ENCODE measurements around the gene SAP30L.
A peak's percentile ranks its signal among the peaks of the same experiment; 100 is the strongest.

Gene SAP30L

GRCh38 chr5:154437281-154437965 is 8.4 kb upstream of the SAP30L start:
- H3K9me3 ChIP-seq (ENCODE audit: control insufficient read depth, low read length): no peaks in the 10 kb centered on the region
- no peaks in the 10 kb centered on the region for H3K27me3 ChIP-seq (replicated peaks; ENCODE audit: control insufficient read depth, insufficient read depth, low read length, poor library complexity, severe bottlenecking)
- H3K4me1 ChIP-seq (ENCODE audit: control insufficient read depth, insufficient read depth, low read length, poor library complexity, severe bottlenecking): peaks cover 3% of the 10 kb centered on the region
- no peak overlapping the region for H3K4me3 ChIP-seq (ENCODE audit: insufficient read depth, low read depth, low read length, poor library complexity, severe bottlenecking)
- H3K36me3 ChIP-seq (ENCODE audit: control insufficient read depth, insufficient read depth, low read length): peaks cover 33% of the 10 kb centered on the region
- no peak overlapping the region for H3K27ac ChIP-seq (ENCODE audit: insufficient read depth, low read length, poor library complexity, severe bottlenecking)
- DNase-seq: no peak

DNA sequence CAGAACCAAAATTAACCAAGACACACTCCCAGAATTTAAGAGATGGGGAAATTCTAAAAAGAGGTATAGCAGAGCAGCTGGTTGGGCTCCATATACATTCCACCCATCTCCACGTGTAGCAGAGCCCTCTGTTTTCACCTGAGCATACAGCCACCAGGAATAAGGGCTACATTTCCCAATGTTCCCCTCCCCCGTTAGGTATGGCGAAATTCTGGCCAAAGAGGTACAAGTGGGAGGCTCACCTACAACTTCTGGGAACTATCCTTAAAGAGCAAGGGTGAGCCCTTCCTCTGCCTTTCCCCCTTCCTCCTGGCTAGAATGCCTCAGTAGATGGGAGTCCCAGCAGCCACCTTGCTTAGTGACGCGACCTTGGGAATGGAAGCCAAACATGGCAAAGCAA is 5.3 kb upstream of the SAP30L start:
- peaks cover 3% of the 10 kb centered on the region for H3K4me1 ChIP-seq (ENCODE audit: control insufficient read depth, insufficient read depth, low read length, poor library complexity, severe bottlenecking)
- H3K27me3 ChIP-seq (replicated peaks; ENCODE audit: control insufficient read depth, insufficient read depth, low read length, poor library complexity, severe bottlenecking): no peaks in the 10 kb centered on the region
- H3K36me3 ChIP-seq (ENCODE audit: control insufficient read depth, insufficient read depth, low read length): peaks cover 33% of the 10 kb centered on the region
- H3K27ac ChIP-seq (ENCODE audit: insufficient read depth, low read length, poor library complexity, severe bottlenecking): no peak overlapping the region
- no peak for DNase-seq
- H3K4me3 ChIP-seq (ENCODE audit: insufficient read depth, low read depth, low read length, poor library complexity, severe bottlenecking): no peak overlapping the region
- H3K9me3 ChIP-seq (ENCODE audit: control insufficient read depth, low read length): no peaks in the 10 kb centered on the region

DNA sequence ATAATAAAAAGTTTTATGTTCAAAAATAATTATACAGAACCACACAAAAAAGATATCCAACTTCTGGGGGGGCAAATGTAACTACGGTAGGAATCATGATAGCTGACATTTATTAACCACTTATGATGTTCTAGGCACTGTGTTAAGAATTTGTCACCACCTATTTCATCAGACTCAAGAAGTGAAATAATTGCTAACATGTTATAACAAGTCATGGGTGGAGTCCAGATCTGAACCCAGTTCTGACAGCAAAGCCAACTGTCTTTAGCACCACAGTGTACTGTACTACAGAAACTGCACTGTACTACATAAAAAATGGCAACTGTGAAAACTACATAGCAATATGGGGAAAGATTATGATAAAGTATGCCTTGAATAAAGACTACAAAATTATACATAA is 3.0 kb upstream of the SAP30L start:
- Histone ChIP-seq H3K36me3 (ENCODE audit: control insufficient read depth, insufficient read depth, low read length) (peaks cover 21% of the 10 kb centered on the region), H3K4me3 (ENCODE audit: insufficient read depth, low read depth, low read length, poor library complexity, severe bottlenecking) (no peak overlapping the region), H3K4me1 (ENCODE audit: control insufficient read depth, insufficient read depth, low read length, poor library complexity, severe bottlenecking) (peaks cover 5% of the 10 kb centered on the region), H3K9me3 (ENCODE audit: control insufficient read depth, low read length) (no peaks in the 10 kb centered on the region), H3K27ac (ENCODE audit: insufficient read depth, low read length, poor library complexity, severe bottlenecking) (no peak overlapping the region), H3K27me3 (replicated peaks; ENCODE audit: control insufficient read depth, insufficient read depth, low read length, poor library complexity, severe bottlenecking) (no peaks in the 10 kb centered on the region)
- DNase-seq: no peak

DNA sequence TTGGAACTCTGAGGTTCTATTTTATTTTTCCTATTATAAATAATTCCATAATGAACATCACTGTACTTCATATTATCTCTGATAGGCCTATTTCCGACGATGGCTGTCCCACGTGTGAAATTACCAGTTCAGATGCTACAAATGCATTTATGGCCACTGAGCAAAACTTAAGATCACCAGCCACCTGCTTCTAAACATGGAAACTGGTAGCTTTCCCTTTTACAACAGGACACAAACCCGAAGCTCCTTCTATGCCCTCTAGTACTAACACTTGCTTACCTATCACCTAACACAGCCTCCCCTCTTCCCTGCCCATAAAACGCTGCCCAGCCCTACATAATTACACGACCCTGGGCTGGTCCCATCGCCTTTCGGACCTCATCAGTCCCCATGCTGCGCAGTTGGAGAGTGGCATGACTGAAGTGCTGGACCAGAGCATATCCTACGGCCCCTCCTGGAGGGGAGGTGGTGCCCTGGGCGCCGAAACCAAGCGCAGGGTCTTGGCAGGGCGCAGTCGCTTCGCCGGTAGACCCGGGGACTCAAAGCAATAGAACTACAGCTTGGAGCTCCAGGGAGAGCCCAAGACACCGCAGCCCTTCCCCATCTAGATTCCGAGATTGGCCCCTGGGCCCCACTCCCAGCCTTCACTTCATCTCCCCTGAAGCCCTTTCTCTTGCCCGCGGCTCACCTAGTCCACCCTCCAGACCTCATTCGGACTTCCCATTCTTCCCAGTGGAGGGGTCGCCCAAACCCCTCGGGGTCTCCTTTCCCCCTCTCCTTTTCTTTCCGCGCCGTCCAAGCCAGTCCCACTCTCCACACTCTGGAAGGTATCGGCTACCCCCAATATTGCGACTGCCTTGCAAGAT is 1.0 kb upstream of the SAP30L start:
- peak overlapping the region; percentile 89 for H3K4me3 ChIP-seq (ENCODE audit: insufficient read depth, low read depth, low read length, poor library complexity, severe bottlenecking)
- DNase-seq: no peak
- H3K27ac ChIP-seq (ENCODE audit: insufficient read depth, low read length, poor library complexity, severe bottlenecking): peak overlapping the region; percentile 64

GRCh38 chr5:154446195-154447088 is 645 bp downstream of the SAP30L start:
- Histone ChIP-seq H3K27me3 (replicated peaks; ENCODE audit: control insufficient read depth, insufficient read depth, low read length, poor library complexity, severe bottlenecking) (no peaks in the 10 kb centered on the region), H3K36me3 (ENCODE audit: control insufficient read depth, insufficient read depth, low read length) (peaks cover 5% of the 10 kb centered on the region)

More for the DNA sequence above, 1.0 kb upstream of the SAP30L start:
- Histone ChIP-seq H3K27me3 (replicated peaks; ENCODE audit: control insufficient read depth, insufficient read depth, low read length, poor library complexity, severe bottlenecking) (no peaks in the 10 kb centered on the region), H3K9me3 (ENCODE audit: control insufficient read depth, low read length) (no peaks in the 10 kb centered on the region), H3K4me1 (ENCODE audit: control insufficient read depth, insufficient read depth, low read length, poor library complexity, severe bottlenecking) (peaks cover 14% of the 10 kb centered on the region), H3K36me3 (ENCODE audit: control insufficient read depth, insufficient read depth, low read length) (peaks cover 9% of the 10 kb centered on the region)

DNA sequence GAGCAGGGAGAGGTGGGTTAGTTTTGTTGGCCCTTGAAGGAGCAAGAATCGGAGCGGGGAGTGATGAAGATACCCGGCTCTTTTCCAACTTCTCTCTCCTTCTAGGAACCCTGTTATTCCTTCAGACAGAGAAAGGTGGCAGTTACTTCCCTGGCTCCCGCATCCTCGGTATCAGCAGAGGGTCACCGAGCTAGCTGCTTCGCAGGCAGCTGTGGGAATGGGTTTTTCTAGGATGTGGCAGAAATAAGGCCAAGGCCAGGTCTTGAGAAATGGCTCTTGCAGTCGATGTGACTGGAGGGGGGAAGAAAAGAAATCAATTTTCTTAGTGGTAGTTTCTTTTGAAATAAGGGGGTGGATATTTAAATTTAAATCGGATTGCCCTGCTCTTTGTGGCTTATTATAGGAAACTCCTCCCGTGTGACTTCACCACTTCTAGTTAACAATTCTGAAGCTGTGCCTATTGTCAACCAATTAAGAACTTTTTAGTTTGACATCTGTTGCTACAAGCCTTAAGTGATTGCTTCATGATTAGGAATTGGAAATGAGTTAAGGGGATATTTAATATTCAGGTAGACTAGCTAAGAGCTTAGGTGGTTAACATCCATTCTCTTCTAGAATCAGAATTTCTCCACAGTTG is 1.4 kb downstream of the SAP30L start:
- DNase-seq: no peak
- Histone ChIP-seq H3K4me1 (ENCODE audit: control insufficient read depth, insufficient read depth, low read length, poor library complexity, severe bottlenecking) (peaks cover 14% of the 10 kb centered on the region), H3K27ac (ENCODE audit: insufficient read depth, low read length, poor library complexity, severe bottlenecking) (peak overlapping the region; percentile 64)

More at GRCh38 chr5:154446195-154447088, 645 bp downstream of the SAP30L start:
- peak; percentile 11 to 20 (median 13) for DNase-seq
- peaks cover 14% of the 10 kb centered on the region for H3K4me1 ChIP-seq (ENCODE audit: control insufficient read depth, insufficient read depth, low read length, poor library complexity, severe bottlenecking)
- H3K9me3 ChIP-seq (ENCODE audit: control insufficient read depth, low read length): no peaks in the 10 kb centered on the region
- H3K27ac ChIP-seq (ENCODE audit: insufficient read depth, low read length, poor library complexity, severe bottlenecking): peak overlapping the region; percentile 64
- H3K4me3 ChIP-seq (ENCODE audit: insufficient read depth, low read depth, low read length, poor library complexity, severe bottlenecking): peak overlapping the region; percentile 89

DNA sequence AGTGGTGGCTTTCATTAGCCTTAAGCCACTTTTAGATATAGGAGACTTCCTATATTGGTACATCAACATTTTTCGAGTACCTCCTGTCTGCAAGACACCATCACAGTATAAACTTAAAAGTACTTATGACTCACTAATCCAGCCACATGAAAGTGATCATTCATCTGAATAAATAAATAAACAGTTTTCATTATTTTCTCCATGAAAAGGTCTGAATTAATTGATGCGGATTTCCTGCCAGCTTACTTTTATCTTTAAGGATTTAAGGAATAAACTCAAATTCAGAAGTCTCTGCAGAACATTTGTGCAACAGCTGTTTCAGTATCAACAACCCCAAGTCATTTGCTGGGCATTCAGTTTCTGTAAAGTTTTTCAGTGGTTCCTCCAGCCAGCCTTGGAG is 4.0 kb downstream of the SAP30L start:
- no peak for DNase-seq
- Histone ChIP-seq H3K27me3 (replicated peaks; ENCODE audit: control insufficient read depth, insufficient read depth, low read length, poor library complexity, severe bottlenecking) (no peaks in the 10 kb centered on the region), H3K4me1 (ENCODE audit: control insufficient read depth, insufficient read depth, low read length, poor library complexity, severe bottlenecking) (peaks cover 14% of the 10 kb centered on the region), H3K36me3 (ENCODE audit: control insufficient read depth, insufficient read depth, low read length) (peaks cover 31% of the 10 kb centered on the region), H3K9me3 (ENCODE audit: control insufficient read depth, low read length) (no peaks in the 10 kb centered on the region), H3K27ac (ENCODE audit: insufficient read depth, low read length, poor library complexity, severe bottlenecking) (no peak overlapping the region), H3K4me3 (ENCODE audit: insufficient read depth, low read depth, low read length, poor library complexity, severe bottlenecking) (no peak overlapping the region)

More for the DNA sequence above, 1.4 kb downstream of the SAP30L start:
- H3K27me3 ChIP-seq (replicated peaks; ENCODE audit: control insufficient read depth, insufficient read depth, low read length, poor library complexity, severe bottlenecking): no peaks in the 10 kb centered on the region
- H3K36me3 ChIP-seq (ENCODE audit: control insufficient read depth, insufficient read depth, low read length): peaks cover 13% of the 10 kb centered on the region
- no peaks in the 10 kb centered on the region for H3K9me3 ChIP-seq (ENCODE audit: control insufficient read depth, low read length)
- peak overlapping the region; percentile 89 for H3K4me3 ChIP-seq (ENCODE audit: insufficient read depth, low read depth, low read length, poor library complexity, severe bottlenecking)

DNA sequence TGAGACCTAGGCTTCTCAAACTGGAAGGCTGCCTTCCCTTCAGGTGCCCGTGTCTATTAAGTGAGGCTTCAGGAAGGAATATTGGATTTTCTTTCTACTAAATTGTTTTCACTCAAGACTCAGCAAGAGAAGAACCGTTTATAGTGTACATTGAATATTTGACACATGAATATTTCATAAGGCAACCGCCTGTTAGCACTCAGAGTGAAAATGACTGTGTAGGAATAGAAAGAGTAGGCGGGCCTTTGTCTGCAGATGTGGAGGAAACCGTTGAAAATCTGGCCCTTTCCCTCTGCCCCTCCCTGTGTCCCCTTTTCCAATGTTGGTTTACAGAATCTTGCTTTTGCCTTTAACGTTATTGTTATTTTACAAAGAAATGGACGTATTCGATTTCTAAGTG is 6.2 kb downstream of the SAP30L start:
- Histone ChIP-seq H3K27me3 (replicated peaks; ENCODE audit: control insufficient read depth, insufficient read depth, low read length, poor library complexity, severe bottlenecking) (no peaks in the 10 kb centered on the region), H3K4me1 (ENCODE audit: control insufficient read depth, insufficient read depth, low read length, poor library complexity, severe bottlenecking) (peaks cover 14% of the 10 kb centered on the region), H3K9me3 (ENCODE audit: control insufficient read depth, low read length) (no peaks in the 10 kb centered on the region), H3K4me3 (ENCODE audit: insufficient read depth, low read depth, low read length, poor library complexity, severe bottlenecking) (no peak overlapping the region), H3K27ac (ENCODE audit: insufficient read depth, low read length, poor library complexity, severe bottlenecking) (no peak overlapping the region), H3K36me3 (ENCODE audit: control insufficient read depth, insufficient read depth, low read length) (peaks cover 48% of the 10 kb centered on the region)
- DNase-seq: no peak

GRCh38 chr5:154455585-154455984 is 9.8 kb downstream of the SAP30L start:
- H3K9me3 ChIP-seq (ENCODE audit: control insufficient read depth, low read length): no peaks in the 10 kb centered on the region
- H3K4me1 ChIP-seq (ENCODE audit: control insufficient read depth, insufficient read depth, low read length, poor library complexity, severe bottlenecking): no peaks in the 10 kb centered on the region
- H3K27me3 ChIP-seq (replicated peaks; ENCODE audit: control insufficient read depth, insufficient read depth, low read length, poor library complexity, severe bottlenecking): no peaks in the 10 kb centered on the region
- no peak overlapping the region for H3K4me3 ChIP-seq (ENCODE audit: insufficient read depth, low read depth, low read length, poor library complexity, severe bottlenecking)
- H3K27ac ChIP-seq (ENCODE audit: insufficient read depth, low read length, poor library complexity, severe bottlenecking): no peak overlapping the region
- H3K36me3 ChIP-seq (ENCODE audit: control insufficient read depth, insufficient read depth, low read length): peaks cover 60% of the 10 kb centered on the region
- no peak for DNase-seq

Data from effector memory CD4-positive, alpha-beta T cell (primary cell).